GM21526 (cell line): ENCODE data around the gene ACSBG1.

Source experiments
- ATAC-seq: cut with Tn5 transposase; IDR thresholded peaks from one replicate; pipeline ENCODE4 v1.9.1; 2021; ENCODE audit warnings: moderate library complexity; ENCODE audit not compliant: unreplicated experiment, low FRiP score

ACSBG1 gene

GRCh38 chr15:78224023-78224411 lies 10.3 kb downstream of the ACSBG1 start:
- ATAC-seq: no peak

- no peak for ATAC-seq
Observed at GRCh38 chr15:78223396-78224022, 10.9 kb downstream of the ACSBG1 start.

GRCh38 chr15:78222745-78223395 lies 11.5 kb downstream of the ACSBG1 start:
- ATAC-seq: no peak

GRCh38 chr15:78220713-78221112 lies 13.7 kb downstream of the ACSBG1 start:
- ATAC-seq: no peak

DNA sequence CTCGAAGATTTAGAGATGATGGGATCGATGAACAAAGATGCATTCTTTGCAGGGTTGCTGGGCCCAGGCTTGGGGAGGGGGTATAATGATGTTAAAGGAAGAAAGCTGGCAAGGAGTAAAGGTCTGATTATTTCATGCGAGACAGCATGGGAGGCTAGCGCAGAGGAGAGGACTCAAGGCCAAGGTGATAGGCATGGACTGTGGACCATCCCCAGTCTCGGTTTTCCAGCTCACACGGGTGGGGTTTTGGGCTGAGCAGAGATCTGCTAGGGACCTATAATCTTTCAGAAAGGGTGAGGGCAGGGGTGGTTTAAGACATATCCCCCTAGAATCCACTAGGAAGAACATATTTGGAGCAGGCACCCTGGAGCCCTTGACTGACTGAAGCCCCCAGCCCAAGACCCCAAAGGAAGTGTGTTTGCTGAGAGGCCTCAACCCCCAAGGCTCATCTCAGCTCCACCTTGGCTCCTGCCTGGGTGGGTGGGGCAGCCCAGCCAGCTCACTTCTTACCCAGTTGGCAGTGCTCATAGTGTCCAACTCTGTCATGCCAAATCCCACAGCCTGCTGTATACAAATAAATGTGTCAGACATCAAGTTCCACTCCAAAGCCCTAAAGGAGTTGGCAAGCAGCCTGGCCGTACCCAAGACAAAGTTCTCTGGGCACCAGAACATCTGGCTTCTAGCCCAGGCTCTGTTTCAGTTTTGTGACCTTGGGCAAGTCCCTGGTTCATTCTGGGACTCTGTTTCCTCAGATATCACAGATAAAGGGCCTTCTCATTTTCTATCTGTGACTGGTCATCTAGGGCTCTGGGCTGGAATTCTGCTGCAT lies 17.9 kb downstream of the ACSBG1 start:
- no peak for ATAC-seq

DNA sequence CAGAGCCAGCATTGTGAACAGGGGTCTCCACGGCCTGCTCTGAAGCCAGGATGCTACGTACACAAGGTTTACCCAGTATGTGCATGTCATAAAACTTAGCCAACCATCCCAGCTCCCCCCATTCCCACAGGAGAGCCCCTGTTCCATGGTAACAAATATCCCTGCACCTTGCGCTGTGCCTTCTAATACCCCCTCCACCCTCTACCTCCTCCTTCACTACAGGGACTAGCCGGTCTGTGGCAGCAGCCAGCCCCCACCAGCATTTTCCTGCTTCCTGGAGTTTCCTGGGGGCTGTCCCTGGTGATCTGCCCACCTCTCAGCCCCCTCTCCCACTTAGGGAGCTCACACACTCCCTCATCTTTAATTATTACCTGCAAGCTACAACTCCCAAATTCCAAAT lies 20.4 kb downstream of the ACSBG1 start:
- ATAC-seq: no peak

DNA sequence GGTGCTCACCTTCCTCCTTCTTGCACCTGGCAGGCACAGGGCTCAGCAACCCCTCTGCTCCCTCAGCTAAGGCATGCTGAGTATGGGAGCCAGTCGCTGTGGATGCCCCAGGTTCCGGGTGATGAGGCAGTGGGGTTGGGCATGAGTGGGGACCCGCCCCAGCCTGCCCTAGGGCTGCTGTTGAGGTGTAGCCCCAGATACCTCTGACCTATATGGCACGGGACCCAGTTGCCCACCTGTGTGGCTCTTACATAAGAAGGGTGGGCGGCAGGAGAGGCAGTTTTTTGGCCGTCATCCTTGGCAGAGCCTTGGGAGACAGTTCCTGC lies 21.0 kb downstream of the ACSBG1 start:
- ATAC-seq: no peak

GRCh38 chr15:78212546-78213424 lies 21.6 kb downstream of the ACSBG1 start:
- no peak for ATAC-seq

DNA sequence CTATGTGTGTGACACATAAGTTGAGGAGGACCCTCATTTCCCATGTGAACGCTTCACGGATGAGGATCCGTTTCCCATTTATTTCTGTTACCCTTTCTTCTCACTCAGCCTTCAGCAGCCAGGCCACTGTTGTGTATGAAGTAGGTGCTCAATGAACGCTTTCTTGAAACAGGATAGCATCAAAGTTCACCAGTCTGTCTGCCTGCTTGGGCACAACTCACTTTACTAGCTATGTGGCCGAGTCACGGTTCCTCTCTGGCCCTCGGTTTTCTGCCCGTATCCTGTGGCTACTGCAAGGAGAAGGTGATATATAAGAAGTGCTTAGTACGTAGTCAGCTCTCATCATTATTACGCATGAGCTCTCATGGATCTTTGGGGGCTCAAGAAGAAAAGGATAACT lies 22.4 kb downstream of the ACSBG1 start:
- ATAC-seq: no peak

DNA sequence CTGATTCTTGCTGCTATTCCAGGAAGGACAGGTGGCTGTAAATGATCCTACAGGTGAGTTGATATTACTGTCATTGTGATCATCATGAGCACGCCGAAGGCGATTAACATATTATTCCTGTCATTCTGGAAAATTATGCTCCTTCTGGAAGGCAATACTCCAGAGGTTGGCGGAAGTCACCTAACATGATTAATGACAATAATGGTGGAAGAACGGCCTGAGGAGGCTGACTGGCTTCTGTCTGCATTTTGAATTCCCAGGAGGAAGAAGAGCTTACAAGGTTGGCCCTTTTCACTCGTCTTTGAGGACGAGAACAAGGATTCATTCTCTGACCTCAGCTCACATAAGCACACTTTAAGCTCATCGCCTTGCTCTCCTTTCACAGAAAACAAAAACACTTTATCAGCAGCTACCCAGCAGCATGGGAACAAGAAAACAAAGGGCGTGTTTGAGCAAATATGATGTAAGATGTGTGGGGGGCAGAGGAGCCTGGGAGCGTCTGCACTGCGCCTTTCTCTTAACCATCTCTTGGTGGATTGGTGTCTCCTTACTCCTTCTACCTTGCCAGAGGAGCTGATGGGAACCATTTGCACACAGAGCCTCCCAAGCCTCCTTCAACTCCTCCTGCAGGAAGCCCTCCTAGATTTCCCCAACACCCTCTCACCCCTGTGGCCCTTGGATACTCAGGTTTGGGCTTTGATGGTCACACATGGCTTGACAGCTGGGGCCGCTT lies 23.0 kb downstream of the ACSBG1 start:
- ATAC-seq: no peak

DNA sequence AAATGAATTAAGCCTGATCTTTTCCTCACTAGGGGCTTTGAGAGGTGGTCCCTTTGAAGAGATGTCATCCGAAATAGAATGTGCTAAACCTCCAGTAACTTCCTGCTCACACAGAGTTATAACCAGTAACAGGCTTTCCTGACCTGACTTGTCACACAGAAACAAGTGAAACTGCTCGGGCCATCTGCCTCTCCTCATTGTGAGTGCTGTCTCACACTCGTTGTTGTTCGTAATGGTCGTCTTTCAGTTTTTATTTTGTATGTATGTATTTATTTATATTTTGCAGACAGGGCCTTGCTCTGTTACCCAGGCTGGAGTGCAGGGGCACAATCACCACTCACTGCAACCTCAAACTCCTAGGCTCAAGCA lies 24.0 kb downstream of the ACSBG1 start:
- ATAC-seq: no peak

- ATAC-seq: no peak
Observed at GRCh38 chr15:78209646-78210348, 24.6 kb downstream of the ACSBG1 start.

DNA sequence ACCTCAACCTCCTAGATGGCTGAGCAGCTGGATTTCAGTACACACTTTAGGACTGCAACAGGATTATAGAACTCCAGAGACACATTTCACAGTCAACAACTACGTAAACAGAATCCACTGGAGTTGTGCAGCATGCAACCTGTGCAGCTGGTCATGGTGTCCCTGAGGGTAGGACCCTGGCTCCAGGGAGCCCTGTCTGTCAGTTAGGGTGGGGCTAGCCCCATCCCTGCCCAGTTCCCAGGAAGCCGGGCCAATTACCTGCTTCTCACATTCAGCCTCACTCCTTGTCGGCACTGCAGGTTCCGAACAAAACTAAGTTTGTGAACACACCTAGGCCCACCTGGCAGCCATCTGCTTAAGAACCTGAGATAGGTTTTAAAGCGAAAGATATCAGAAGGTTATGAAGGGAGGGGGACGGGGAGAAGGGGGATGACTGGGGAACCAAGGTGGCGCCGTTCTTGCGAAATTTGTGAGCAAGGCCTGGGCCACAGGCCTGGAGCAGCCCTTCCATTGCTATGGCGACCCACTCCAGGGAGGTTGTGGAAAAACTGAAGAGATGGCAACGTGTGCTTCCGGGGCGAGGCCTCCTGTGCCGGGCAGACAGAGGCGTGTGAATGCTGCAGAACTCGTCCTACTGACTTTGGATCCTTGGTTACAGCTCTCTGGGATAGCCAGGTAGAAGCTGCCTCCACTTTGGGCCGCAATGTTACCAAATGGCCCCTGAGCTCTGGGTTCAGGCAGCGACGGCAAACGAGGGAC lies 25.3 kb downstream of the ACSBG1 start:
- ATAC-seq: no peak

DNA sequence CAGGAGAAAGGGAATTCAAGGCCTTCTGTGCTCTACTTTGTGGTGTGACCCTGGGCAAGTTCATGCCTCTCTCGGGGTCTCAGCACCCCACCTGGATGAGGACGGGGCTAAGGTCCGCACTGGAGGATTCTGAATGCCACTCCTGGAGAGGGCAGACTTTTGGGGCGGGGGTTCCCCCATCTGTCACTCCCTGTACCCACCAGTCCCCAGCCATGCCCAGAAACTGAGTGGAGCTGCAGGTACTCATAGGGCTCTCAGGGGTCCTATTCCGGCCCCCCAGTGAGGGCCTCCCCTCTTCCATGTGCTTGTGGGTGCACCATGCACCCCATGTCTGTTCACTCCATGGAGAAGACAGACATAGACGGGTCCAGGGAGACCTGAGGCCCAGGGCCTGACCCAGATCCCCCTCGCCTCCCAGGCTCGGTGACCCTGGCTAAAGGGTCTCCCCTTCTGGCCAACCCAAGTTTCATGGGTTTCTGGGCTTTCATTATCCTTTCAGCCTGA lies 26.0 kb downstream of the ACSBG1 start:
- no peak for ATAC-seq

- ATAC-seq: no peak
Observed at GRCh38 chr15:78207641-78208340, 26.6 kb downstream of the ACSBG1 start.

DNA sequence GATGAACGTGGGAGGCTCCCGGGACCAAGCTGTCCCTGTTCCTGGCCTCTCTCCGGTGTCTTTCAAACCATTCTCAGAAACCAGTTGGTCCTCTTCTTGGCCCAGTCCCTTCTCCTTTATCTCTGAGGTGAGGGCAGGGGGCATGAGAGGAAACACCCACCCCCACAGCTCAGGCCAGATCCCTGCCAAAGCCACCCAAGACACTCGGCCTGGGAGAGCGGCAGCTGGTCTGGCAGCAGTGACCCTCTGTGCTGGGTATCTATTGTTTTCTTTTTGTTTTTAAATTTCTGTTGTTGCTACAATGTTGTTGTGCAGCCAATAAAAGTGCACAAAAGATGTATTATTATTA lies 27.3 kb downstream of the ACSBG1 start:
- ATAC-seq: no peak

DNA sequence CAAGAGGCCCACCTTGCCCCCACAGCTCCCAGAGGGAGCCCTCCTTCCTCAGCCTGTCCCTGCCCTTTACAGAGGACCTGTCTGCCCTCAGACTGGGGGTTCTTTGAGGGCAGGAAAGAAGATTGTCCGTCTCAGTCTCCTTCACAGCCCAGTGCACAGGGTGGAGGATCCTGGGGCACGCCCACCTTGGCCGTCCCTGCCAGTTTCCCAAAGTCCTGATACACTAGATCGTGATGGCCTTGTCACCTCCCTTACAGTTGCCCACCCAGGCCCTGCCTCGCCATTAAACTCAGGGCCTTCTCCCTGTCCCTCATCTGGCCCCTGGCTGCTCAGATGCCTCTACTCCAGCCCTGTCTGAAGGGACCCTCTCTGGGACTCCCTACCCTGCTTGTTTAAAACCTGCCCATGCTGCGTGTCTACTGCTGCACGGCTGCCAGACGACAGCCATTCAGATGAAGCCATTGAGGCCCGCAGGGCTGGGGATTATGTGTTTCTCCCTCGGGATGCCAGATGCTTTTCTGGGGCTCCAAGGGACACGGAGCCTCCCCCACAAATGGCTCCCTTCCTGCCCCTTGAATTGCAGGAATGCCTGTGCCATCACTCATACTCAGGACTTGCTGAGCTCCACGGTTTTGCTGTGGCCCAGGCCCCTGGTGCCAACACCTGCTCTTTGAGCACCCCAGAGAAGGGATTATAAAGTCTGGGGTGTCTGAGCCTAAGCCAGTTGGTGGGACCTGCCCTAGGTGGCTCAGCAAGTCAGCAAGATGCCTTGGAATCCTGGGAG lies 27.8 kb downstream of the ACSBG1 start:
- ATAC-seq: no peak

DNA sequence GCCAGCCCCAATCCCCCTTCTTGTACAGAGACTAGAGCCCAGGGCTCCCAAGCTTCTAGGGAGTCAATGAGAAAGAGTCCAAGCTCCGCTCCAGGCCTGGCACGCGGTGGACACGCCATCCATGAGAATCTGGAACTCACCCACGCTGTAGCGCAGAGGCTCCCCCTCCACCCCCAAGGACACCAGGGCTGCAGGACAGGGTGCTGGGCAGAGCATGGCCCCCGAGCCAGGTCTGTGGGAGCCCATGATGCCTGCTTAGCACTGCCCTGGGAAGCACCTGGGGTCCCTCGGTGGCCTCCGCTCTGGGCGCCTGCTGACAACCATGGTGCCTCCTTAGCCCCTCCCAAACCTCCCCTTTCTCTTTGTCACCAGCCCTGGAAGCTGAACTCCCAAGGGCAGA lies 28.5 kb downstream of the ACSBG1 start:
- no peak for ATAC-seq
